Psoas muscle (tissue), 8 donors: ENCODE measurements around the gene DEPDC4. TPM values are rescaled to one million over a fixed set of nuclear protein-coding genes. Genes with fewer than 3 reads are reported as not detected.
"Not testable (repeated sequence)": the region's sequence is repeated elsewhere in the genome, so short reads cannot be mapped to it uniquely, and the experiment has no call there.

ENCODE experiments used
- ATAC-seq, 4 donors: fragments of 200-7000 bp; cut with Tn5 transposase; one replicate each; pipeline ENCODE4 v1.9.1; 2020; ENCODE audit warnings: moderate library complexity in 3 of 4, mild to moderate bottlenecking in 2 of 4
- DNase-seq, 2 donors: peaks; one replicate each; pipeline ENCODE4 v3.0.0-alpha.2; 2020
- H3K27ac ChIP-seq: fragments of 200-600 bp; one replicate; pipeline ENCODE4 v1.8.0; 2022
- H3K27me3 ChIP-seq, 3 donors: fragments of 200-600 bp in 1 of 3; one replicate each; pipeline versions ENCODE4 v1.6.1 to v1.8.0; 2013 to 2022; ENCODE audit warnings: low read length in 2 of 3, mild to moderate bottlenecking in 2 of 3, moderate library complexity in 1 of 3; ENCODE audit not compliant: insufficient read depth in 3 of 3
- H3K36me3 ChIP-seq, 2 donors: fragments of 200-600 bp in 1 of 2; one replicate each; pipeline versions ENCODE4 v1.6.1 to v1.8.0; 2013 to 2022; ENCODE audit warnings: low read depth in 1 of 2, mild to moderate bottlenecking in 1 of 2, moderate library complexity in 1 of 2; ENCODE audit not compliant: insufficient read depth in 1 of 2
- H3K4me1 ChIP-seq: fragments of 200-600 bp; one replicate; pipeline ENCODE4 v1.8.0; 2022
- H3K4me3 ChIP-seq: fragments of 200-600 bp; one replicate; pipeline ENCODE4 v1.8.0; 2022; ENCODE audit warnings: mild to moderate bottlenecking
- H3K9me3 ChIP-seq: fragments of 200-600 bp; one replicate; pipeline ENCODE4 v1.8.0; 2022
- CTCF ChIP-seq: fragments of 200-600 bp; IDR thresholded peaks from one replicate; pipeline ENCODE4 v1.8.0; 2022; ENCODE audit warnings: antibody characterized with exemption
- WGBS, 3 donors: extraction: QIAGEN DNeasy Blood & Tissue Kit; methylation state at CpG; one replicate each; pipeline versions ENCODE4 v1.1.6 to v1.1.7; 2013; 5-methylcytosine and 5-hydroxymethylcytosine counted together
- intact Hi-C, 2 donors: fragments of 100-400 bp; cut with DNase I; formaldehyde crosslinking; loops; one replicate each; pipeline versions ENCODE4 v1.11.0 to v1.14.2; 2022
- polyA plus RNA-seq, 3 donors: library from polyadenylated mRNA; stranded (reverse); fragments of 200-250 nt; gene quantifications; one replicate each; pipeline ENCODE4 v1.2.3, GENCODE V29; 2013
- total RNA-seq, 4 donors: library from RNA; stranded (reverse); fragmentation: NEBNext Ultra II Directional in 2 of 4; extraction: Animal tissue kit (Norgen Biotek cat#: 25700) in 2 of 4; gene quantifications; one replicate each; pipeline versions ENCODE4 v1.2.1 to v1.2.4, GENCODE V29; 2021 to 2023
- donor health status: healthy with polysubstance abuse.
- donor health status: DM: no; HTN: no; CAD: no; lungs with moderate emphysema.
- donor health status: Bipolar disorder and iron deficiency.
- donor health status: healthy.
- donor health status: DM: yes; HTN: yes; CAD: no.
- donor health status: DM: no; HTN: no; CAD: no.
- donor health status: DM: no; HTN: no; CAD: no.
- donor health status: DM: yes; HTN: yes; CAD: no.

Gene DEPDC4
- total and polyA plus RNA-seq, 7 donors, result 0.14 to 1.4 (median 0.47) TPM; not detected in 2

GRCh38 chr12:100302081-100302480, 35.2 kb upstream of the DEPDC4 start:
- H3K4me3 ChIP-seq, result no peak overlapping the region
- H3K27me3 ChIP-seq, result no peaks in the 10 kb centered on the region
- no peak for DNase-seq
- H3K27ac ChIP-seq, result no peak overlapping the region
- H3K36me3 ChIP-seq, result peaks cover 0 to 65% of the 10 kb centered on the region in 2 donors
- no peak for TF ChIP-seq CTCF
- WGBS, 3 donors, result 96 to 100% (median 98%) methylated on average over 1 of the region's 1 CpG
- ATAC-seq, result no peak
- H3K4me1 ChIP-seq, result no peaks in the 10 kb centered on the region
- peaks cover 4% of the 10 kb centered on the region for H3K9me3 ChIP-seq
- intact Hi-C loops, result no loop called here

- ATAC-seq (no peak), DNase-seq (no peak)
- intact Hi-C loops, result no loop called here
- Histone ChIP-seq H3K36me3 (peaks cover 0 to 69% of the 10 kb centered on the region in 2 donors), H3K4me3 (no peak overlapping the region), H3K9me3 (no peaks in the 10 kb centered on the region), H3K4me1 (no peaks in the 10 kb centered on the region), H3K27me3 (no peaks in the 10 kb centered on the region), H3K27ac (no peak overlapping the region)
- 69 to 70% (median 70%) methylated on average over 3 to 4 of the region's 4 CpGs for WGBS, 3 donors
- no peak for TF ChIP-seq CTCF
These were observed 29.1 kb upstream of the DEPDC4 start for GRCh38 chr12:100295764-100296555.

GRCh38 chr12:100294366-100294765, 27.5 kb upstream of the DEPDC4 start:
- peaks cover 0 to 56% of the 10 kb centered on the region in 2 donors for H3K36me3 ChIP-seq
- intact Hi-C loops, H3K27me3 ChIP-seq, H3K4me1 ChIP-seq, DNase-seq, H3K9me3 ChIP-seq, H3K27ac ChIP-seq, ATAC-seq, H3K4me3 ChIP-seq: not testable (repeated sequence)
- 91 to 100% (median 97%) methylated on average over 1 to 20 of the region's 24 CpGs for WGBS, 3 donors

- no peaks in the 10 kb centered on the region for H3K27me3 ChIP-seq
- no peak for DNase-seq
- WGBS, 3 donors, result 62 to 82% (median 76%) methylated on average over 1 of the region's 1 CpG
- H3K4me1 ChIP-seq, result no peaks in the 10 kb centered on the region
- ATAC-seq, result no peak
- H3K4me3 ChIP-seq, result no peak overlapping the region
- H3K36me3 ChIP-seq, result peaks cover 0 to 42% of the 10 kb centered on the region in 2 donors
- H3K9me3 ChIP-seq, result no peaks in the 10 kb centered on the region
- TF ChIP-seq CTCF, result no peak
- intact Hi-C loops, result no loop called here
- no peak overlapping the region for H3K27ac ChIP-seq
These were observed 26.1 kb upstream of the DEPDC4 start for GRCh38 chr12:100293017-100293416.

GRCh38 chr12:100290016-100290415, 23.1 kb upstream of the DEPDC4 start:
- no peak for DNase-seq
- intact Hi-C loops, result no loop called here
- H3K36me3 ChIP-seq, result peaks cover 0 to 30% of the 10 kb centered on the region in 2 donors
- no peaks in the 10 kb centered on the region for H3K9me3 ChIP-seq
- WGBS, 3 donors, result 91 to 96% (median 94%) methylated on average over 3 of the region's 3 CpGs
- H3K27me3 ChIP-seq, result no peaks in the 10 kb centered on the region
- no peaks in the 10 kb centered on the region for H3K4me1 ChIP-seq
- no peak for TF ChIP-seq CTCF
- ATAC-seq, result no peak
- no peak overlapping the region for H3K27ac ChIP-seq
- no peak overlapping the region for H3K4me3 ChIP-seq
